Stimulated activated CD8-positive, alpha-beta memory T cell treated with anti-CD3 and anti-CD28 coated beads, Interleukin-2, amount 100 ng/mL, for 1 hour (primary cell): Measurements from ENCODE around the gene STRIP2.
"Not testable (repeated sequence)": the region's sequence is repeated elsewhere in the genome, so short reads cannot be mapped to it uniquely, and the experiment has no call there.

Experiments used
- DNase-seq, 2 donors: peaks; one replicate each; pipeline ENCODE4 v3.0.0-alpha.2; 2020; ENCODE audit warnings: low read depth in 2 of 2

The STRIP2 gene

DNA sequence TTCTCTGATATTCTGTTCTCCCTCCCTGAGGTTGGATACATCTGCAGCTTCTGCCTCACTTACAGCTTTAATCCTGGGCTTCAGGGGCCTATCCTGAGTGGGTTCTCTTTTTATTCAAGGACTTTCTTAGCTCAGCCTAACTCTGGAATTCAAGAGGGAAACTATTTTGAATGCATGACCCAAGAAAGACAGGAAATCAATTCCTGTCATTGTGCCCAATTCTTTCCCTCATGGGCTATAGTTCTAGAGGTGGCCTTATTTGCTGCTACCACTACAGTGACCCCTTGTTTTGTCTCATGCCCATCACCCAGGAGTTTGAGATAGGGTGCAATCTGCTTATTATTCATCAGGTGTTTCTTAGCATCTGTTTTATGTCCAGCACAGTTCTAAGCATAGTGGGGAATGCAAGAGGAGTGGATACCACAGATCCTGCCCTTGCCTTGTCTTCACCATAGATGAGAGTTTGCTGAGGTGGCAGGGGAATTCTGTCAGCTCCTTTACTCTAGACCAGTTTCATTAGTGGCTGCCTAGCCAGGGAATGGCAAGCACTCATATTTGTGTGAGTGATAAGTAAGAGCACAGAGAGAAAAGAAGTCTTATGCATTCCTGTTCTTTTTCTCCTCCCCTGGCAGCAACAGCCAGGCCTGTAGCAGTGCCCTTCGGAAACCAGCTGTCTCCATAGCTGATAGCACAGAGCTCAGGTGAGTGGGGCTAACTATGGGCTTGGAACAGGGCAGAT is 19.4 kb downstream of the STRIP2 start:
- DNase-seq: no peak

DNA sequence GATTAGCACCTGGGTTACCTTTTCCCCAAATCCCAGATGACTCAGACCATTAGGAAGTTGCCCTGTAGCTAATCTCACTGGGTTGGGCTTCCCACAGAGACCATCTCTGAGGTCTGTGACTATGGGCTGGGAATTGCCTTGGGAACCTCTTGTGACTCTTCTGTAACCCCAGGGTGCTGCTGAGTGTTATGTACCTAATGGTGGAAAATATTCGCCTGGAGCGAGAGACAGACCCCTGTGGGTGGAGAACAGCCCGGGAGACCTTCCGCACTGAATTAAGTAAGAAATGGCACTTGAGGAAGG is 20.0 kb downstream of the STRIP2 start:
- no peak for DNase-seq

GRCh38 chr7:129456421-129456820 is 22.2 kb downstream of the STRIP2 start:
- no peak for DNase-seq

- DNase-seq: no peak
Observed at GRCh38 chr7:129457101-129457500, 22.9 kb downstream of the STRIP2 start.

GRCh38 chr7:129458171-129458570 is 23.9 kb downstream of the STRIP2 start:
- no peak for DNase-seq

DNA sequence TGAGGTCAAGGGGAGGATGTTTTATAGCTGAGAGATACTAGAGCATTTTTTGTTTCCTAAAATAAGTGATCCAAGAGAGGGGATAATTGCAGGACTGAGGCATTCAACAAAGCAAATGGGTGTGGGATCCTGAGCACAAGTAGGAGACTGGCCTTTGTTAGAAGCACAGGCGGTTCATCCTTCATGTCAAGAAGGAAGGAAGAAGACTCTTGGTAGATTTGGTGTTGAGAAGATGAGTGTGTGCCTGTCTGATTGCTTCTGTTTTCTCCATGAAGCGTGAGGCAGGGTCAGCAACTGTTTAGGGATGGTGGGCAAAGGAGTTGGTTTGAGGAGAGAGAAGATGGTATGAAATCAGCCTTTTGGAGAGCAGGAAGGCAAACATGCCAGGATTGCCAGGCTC is 27.6 kb downstream of the STRIP2 start:
- DNase-seq: no peak

DNA sequence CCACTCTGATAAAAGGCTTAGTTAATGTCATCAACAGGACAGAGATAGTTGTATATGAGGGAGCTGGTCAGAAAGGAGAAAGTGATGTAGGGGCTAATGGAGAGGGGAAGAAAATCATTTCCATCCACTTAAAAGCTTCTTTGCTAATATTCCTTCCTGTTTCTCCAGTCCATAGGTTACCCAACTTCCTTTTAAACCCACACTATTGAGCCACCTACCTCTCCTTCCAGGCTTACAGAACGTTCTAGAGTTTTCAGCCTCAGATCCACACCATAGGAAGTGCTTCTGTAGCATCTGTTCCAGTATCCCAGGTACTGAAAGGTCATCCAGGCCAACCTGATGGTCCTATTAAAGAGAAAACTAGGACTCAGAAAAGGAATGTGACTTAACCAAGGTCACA is 28.2 kb downstream of the STRIP2 start:
- DNase-seq: no peak

DNA sequence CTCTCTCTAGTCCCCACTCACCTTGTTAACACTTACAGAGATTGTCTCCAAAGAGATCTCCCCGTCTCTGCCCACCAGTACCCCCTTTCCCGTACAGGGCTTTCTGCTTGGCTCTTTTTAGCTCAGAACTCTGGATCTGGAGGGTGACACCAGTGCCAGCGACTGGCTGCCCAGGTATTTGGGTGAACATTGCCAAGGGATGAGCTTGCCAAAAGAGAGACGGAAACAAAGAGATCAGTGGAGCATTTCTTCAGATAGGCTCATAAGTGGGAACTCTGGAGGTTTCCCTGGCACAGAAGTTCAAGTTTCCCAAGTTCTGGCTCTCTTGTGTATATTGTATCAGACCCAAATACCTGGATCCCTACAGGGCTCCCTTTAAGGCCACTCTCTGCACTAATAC is 30.0 kb downstream of the STRIP2 start:
- no peak for DNase-seq

- DNase-seq: no peak
Observed at GRCh38 chr7:129465080-129465479, 30.8 kb downstream of the STRIP2 start.

DNA sequence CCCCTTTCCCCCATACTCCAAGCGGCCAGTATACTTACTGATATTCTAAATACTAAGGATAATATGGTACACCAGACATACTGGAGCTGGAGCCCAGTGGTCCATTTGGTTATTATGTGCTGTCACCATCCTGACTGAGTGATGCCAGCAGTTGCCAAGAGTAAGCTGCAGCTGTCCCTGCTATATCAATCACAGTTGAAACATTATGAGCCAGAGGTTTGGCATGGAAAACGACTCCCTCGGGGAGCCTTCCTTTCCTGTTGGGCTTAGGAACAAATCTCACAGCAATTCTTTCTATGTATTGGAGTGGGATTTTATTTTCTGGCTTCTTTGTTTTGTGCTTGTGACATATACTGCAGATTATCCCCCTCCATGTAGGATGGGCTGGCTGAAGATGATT is 32.6 kb downstream of the STRIP2 start:
- DNase-seq: no peak

DNA sequence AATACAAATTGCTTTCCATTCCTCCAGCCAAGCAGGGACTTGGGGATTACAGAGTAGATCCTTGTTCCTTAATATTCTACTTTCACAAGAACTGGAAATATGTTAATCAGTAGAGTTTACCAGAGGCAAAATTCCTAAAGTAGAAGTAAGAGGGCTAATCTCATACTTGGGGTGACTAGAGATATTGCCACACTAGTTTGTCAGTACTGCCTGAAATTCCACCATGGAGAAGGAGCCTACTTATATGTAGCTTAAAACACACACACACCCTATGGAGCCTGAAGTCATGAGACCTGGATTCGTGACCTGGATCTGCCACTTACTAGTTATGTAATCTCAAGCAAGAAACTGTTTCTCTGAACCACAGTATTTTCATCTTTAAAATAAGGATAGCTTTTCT is 33.9 kb downstream of the STRIP2 start:
- no peak for DNase-seq

GRCh38 chr7:129468547-129468946 is 34.3 kb downstream of the STRIP2 start:
- DNase-seq: no peak

DNA sequence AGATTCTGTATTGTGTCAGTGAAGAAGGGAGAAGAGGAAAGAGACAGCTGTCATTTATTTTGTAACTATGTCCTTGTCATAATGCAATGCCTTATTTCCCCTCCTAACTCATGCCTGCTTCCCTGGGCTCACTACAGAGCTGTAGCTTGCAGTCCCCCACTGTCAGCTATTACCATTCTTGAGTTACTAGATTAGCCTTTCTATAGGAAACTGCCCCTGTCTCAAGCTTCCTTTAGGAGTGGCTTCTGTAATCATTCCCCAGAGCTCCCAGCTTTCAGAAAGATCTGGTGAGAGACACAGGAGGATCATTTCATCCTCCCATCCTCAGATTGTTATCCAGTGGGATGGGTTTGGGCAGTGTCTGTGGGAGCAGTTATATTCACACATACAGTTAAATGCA is 35.7 kb downstream of the STRIP2 start:
- no peak for DNase-seq

DNA sequence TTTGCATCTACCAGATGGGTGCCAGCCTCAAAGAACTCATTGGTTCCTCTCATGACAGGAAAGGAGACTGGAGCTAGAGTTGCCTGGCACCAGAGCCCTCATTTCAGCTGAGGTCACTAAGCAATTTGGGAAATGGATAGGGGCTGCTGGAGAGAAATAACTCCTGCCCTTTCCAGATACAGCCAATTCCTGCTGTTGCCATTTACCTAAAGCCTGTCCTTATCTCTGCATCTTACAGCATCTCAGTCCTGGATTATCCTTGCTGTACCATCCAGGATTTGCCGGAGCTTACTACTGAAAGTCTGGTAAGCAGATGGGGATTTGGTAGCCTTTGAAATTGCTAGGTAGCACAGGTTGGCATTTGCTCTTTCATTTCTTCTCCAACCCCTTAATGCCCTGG is 36.2 kb downstream of the STRIP2 start:
- DNase-seq: no peak

- no peak for DNase-seq
Observed at GRCh38 chr7:129471402-129471827, 37.2 kb downstream of the STRIP2 start.

DNA sequence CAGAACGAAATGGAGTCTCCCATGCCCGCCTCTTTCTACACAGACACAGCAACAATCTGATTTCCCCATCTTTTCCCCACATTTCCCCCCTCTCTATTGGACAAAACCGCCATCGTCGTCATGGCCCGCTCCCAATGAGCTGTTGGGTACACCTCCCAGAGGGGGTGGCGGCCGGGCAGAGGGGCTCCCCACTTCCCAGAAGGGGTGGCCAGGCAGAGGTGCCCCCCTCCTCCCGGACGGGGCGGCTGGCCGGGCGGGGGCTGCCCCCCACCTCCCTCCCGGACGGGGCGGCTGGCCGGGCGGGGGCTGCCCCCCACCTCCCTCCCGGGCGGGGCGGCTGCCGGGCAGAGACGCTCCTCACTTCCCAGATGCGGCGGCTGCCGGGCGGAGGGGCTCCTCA is 41.7 kb downstream of the STRIP2 start:
- DNase-seq: not testable (repeated sequence)

DNA sequence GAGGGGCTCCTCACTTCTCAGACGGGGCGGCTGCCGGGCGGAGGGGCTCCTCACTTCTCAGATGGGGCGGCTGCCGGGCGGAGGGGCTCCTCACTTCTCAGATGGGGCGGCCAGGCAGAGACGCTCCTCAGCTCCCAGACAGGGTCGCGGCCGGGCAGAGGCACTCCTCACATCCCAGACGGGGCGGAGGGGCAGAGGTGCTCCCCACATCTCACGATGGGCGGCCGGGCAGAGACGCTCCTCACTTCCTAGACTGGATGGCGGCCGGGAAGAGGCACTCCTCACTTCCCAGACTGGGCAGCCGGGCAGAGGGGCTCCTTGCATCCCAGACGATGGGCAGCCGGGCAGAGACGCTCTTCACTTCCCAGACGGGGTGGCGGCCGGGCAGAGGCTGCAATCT is 42.2 kb downstream of the STRIP2 start:
- not testable (repeated sequence) for DNase-seq

DNA sequence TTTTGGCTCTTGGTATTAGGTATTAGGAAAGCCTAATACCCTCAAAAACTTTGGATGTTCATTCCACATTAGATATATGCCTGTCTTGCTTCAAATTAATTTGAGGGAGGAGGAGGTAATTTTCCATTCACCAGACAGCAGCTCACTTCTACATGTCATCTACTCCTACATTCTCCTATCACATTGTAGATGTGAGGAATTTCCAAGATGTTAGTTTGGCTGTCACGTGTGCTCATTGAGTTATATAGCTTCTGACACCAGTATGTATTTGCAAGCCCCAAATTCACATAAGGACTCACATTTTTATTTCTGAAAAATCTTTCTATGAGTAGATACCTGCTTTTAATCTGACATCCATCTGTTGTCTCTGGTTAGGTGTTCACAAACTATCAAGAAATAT is 45.6 kb downstream of the STRIP2 start:
- DNase-seq: no peak

GRCh38 chr7:129480674-129481363 is 46.6 kb downstream of the STRIP2 start:
- no peak for DNase-seq

GRCh38 chr7:129481376-129481775 is 47.1 kb downstream of the STRIP2 start:
- not testable (repeated sequence) for DNase-seq

- DNase-seq: no peak
Observed at GRCh38 chr7:129482781-129483180, 48.5 kb downstream of the STRIP2 start.

GRCh38 chr7:129489491-129489890 is 55.3 kb downstream of the STRIP2 start:
- no peak for DNase-seq

GRCh38 chr7:129492391-129492790 is 58.2 kb downstream of the STRIP2 start:
- no peak for DNase-seq

GRCh38 chr7:129493555-129493954 is 59.3 kb downstream of the STRIP2 start:
- no peak for DNase-seq
